ENCODE data around the gene CORO2B.
"Not testable (repeated sequence)": the region's sequence is repeated elsewhere in the genome, so short reads cannot be mapped to it uniquely, and the experiment has no call there.

Gene CORO2B

DNA sequence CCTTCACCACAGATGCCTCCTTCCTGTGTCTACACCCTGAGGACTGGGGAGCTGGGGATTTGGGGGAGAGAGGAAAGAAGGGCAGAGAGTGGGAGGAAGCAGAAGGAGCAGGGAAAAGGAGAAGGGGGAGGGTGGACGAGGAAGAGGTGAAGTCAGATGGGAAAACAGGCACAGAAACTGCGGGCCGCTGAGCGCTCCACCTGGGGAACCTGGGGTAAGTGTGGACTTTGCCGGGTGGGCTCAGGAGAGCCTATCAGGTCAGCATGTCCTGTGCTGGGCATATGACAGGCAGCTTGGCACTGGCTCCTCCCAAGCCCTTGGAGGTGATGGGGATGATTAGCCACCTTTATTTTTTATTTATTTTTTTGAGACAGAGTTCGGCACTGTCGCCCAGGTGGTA, 62.6 kb downstream of the CORO2B start:
- in situ Hi-C loops (cut with MboI; ENCODE audit: low sequenced_read_pairs), result no loop called here

GRCh38 chr15:68642491-68642845, 63.7 kb downstream of the CORO2B start:
- in situ Hi-C loops (cut with MboI; ENCODE audit: low sequenced_read_pairs), result no loop called here

GRCh38 chr15:68643216-68643830, 64.5 kb downstream of the CORO2B start:
- in situ Hi-C loops (cut with MboI; ENCODE audit: low sequenced_read_pairs), result no loop called here

DNA sequence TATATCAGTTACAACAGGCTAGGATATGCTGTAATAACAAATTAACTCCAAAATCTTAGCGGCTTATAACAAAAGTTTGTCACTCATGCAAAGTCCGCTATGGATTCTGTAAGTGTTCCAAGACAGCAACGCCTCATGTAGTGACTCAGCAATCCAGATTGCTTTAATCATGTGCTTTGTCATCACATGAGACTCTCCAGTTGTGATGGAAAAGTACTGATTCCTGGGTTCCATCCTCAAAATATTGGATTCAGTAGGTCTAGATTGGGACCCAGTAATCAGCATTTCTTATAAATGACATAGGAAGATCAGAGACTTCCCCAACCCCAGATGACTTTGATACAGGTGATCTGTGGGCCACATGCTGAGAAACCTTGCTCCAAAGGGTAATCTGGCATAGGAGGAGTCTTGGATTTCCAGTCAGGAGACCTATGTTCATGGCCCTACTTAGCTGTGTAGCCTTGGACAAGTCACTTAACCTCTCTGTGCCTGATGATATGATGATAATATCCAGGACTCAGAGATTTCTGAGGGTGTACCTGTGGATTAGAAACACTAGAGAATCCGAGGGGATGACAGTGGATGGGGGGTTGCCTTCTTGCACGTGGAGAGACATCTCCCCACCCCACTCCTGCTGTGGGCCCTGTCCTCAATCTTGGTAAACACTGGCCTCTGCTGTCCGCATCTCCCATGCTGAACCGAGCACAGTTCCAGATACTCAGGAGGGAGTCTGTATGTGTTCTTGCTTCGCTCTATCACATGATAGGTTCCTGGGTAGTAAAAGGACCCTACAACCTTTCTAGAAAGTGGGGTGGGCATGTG, 65.5 kb downstream of the CORO2B start:
- in situ Hi-C loops (cut with MboI; ENCODE audit: low sequenced_read_pairs), result no loop called here

GRCh38 chr15:68644996-68645395, 66.2 kb downstream of the CORO2B start:
- in situ Hi-C loops (cut with MboI; ENCODE audit: low sequenced_read_pairs), result no loop called here

DNA sequence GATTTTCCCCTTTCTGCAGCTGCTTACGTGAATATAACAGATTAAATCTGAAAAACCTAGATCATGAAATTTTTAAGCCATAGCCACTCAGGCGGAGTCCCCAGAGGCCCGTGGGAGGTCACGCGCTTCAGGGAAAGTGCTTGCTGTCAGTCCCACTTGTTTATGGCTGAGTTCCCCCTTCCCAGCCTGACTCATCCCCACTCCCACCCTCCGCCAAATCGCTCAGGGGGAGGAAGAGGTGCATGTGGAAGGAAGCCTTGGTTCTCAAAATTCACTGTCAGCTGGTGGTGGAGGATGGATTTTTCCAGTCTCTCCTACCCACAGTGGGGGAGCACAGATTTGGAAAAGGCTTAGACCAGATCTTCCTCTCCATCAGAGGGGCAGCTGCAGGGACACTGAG, 67.4 kb downstream of the CORO2B start:
- in situ Hi-C loops (cut with MboI; ENCODE audit: low sequenced_read_pairs), result no loop called here

- in situ Hi-C loops (cut with MboI; ENCODE audit: low sequenced_read_pairs), result no loop called here
These were observed 67.9 kb downstream of the CORO2B start for GRCh38 chr15:68646696-68647095.

DNA sequence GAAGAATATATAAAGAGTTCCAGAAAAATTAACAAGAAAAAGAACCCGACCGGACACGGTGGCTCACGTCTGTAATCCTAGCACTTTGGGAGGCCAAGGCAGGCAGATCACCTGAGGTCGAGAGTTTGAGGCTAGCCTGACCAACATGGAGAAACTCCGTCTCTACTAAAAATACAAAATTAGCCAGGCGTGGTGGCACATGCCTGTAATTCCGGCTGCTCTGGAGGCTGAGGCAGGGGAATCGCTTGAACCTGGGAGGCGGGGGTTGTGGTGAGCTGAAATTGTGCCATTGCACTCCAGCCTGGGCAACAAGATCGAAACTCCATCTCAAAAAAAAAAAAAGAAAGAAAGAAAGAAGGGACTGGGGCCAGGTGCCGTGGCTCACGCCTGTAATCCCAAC, 68.6 kb downstream of the CORO2B start:
- in situ Hi-C loops (cut with MboI; ENCODE audit: low sequenced_read_pairs), result not testable (repeated sequence)

DNA sequence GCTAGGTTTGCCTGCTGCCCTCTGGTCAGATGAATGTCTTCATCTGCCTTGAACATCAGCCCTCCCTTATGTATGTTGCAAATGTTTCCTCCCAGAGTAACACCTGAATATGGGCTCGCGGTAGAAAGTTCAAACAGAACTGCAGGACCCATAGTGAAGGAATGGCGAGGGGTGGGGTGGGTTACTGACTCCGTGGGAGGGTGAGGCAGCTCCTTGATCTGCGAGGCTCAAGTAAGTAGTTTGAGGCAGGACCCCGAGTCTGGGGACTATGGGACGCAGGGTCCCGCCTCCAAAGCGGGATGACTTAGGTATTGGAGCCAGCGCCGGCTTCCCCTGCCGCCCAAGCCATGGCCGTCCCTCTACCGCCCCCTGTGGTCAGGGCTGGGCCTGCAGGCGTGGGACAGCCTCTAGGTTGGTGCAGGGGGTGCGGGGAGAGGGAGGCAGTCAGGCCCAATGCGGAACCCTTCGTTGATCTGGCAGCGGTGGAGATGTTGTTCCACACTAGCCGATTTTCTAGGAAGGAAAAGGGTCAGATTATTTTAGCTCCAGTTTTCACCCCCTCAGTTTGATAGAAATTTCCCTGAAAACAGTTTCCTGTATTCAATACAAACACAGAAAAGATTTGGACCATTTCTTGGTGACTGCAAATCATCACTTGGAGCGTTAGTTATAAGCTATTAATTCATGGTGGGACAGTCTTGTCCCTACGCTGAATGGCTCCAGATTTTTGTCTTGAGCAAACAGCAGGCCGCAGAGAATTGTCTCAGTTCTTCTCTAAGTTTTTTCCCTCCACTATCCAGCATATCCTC, 72.3 kb downstream of the CORO2B start:
- in situ Hi-C loops (cut with MboI; ENCODE audit: low sequenced_read_pairs), result no loop called here

GRCh38 chr15:68651916-68652525, 73.2 kb downstream of the CORO2B start:
- in situ Hi-C loops (cut with MboI; ENCODE audit: low sequenced_read_pairs), result no loop called here

DNA sequence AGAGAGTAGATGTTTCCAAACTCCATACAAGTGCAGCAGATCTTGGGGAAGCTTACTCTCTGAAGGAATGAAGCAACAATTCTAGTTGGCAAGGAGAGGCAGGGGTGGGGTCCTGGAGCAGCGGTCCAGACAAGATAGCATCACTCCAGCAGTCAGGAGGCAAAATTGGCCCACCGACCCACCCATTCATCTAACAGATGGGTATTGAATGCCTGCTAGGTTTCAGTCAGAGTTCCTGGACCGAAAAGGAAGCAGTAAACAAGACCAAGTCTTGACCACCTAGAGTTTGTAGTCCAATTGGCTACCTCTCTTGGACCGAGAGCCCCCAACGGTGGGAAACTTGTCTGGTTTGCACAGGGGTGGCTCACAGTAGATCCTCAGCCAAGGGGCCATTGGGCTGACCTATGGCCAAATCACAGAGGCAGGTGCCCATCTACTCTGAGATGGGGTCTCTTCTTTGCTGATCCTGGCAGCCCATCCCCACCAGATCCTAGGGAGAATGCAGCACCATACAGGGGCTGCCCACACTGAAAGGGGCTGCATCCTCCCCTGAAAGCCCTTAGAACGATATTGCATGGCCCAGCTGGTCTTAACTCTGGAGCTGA, 74.3 kb downstream of the CORO2B start:
- in situ Hi-C loops (cut with MboI; ENCODE audit: low sequenced_read_pairs), result no loop called here

- in situ Hi-C loops (cut with MboI; ENCODE audit: low sequenced_read_pairs), result no loop called here
These were observed 75.0 kb downstream of the CORO2B start for GRCh38 chr15:68653801-68654200.

DNA sequence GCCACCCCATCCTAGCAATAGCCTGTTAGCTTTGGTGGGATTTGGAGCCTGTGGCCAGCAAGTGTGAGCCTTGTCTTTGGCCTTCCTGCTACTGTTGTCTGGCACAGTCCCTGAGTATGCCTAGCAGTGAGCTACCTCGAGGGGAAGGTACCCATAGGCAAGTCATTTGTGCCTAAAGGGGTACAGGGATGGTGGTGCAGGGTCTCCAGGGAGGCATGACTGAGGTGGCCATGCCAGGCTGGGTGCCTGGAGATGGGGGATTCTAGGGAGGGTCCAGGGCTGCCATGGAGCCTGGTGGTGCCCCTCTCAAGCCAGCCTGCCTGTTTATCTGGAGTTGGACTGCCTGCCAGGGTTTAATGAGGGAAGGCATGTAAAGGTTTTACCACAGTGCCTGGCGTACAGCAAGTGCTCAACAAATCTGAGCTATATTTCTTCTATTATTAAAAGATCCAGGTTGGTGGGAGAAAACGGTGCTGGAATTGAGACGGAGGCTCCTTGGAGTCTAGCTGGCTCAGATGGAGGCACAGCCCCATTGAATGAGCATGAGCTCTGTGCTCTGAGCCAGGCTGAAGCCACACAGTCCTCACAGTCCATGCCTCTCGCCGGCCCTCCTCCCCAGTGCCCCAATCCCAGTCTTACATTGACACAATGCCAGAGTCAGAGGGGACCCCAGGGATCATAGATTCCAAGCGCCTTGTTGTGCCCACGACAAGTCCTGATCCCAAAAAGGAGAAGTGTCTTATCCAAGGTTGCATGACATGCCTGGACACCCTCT, 76.2 kb downstream of the CORO2B start:
- in situ Hi-C loops (cut with MboI; ENCODE audit: low sequenced_read_pairs), result no loop called here

DNA sequence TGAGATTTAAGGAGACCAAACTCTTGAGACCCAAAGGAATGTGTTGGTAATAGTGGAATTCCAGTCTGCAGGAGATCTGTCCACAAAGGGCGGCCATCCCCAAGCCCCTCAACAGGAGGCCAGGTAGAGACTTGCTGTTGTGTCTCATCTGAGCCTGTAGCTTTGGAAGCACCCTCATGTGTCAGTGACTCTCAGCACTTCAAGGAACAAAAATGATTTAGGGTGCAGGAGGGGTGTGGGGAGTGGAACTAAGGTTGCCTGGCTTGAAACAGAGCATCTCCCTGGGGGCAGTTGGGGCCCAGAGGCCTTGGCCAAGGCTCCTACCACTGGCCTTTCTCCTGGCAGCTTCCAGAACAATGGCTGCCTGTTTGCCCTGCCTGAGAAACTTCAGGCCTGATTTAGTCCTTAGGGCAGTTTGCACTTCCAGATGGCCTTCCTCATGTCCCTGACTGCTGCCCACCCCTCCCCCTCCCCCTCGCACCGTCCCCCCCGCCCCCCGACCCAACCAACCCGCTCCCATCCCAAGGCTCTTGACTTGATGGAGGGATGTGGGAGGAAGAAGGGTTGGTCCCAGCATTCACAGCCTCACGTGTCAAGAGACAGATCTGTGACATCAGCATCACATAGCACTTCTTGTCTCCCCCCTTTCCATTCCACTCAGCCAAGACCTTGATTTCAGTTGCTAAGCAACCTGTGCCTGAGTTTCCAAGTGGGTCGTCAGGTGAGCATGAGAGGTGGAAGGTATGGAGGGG, 77.1 kb downstream of the CORO2B start:
- in situ Hi-C loops (cut with MboI; ENCODE audit: low sequenced_read_pairs), result no loop called here

- in situ Hi-C loops (cut with MboI; ENCODE audit: low sequenced_read_pairs), result no loop called here
These were observed 77.6 kb downstream of the CORO2B start for GRCh38 chr15:68656438-68656739.

DNA sequence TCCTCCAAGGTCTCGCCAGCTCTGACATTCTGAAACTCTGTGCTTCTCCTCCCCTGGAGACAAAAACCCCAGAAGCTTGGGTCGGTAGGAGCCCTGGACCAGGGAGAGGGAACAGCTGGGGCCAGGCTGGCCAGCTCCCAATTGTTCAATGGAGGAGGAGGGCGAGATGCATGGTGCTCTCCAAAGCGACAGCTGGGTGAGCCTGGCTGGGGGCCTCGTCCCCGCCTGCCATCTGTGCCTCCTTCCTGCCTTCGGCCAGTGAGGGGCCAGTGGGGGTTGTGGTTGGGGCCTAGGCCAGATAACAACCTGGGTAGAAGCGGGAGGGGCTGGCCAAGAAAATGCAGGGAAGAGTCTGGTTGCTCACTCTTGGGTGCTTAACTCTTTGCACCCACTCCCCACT, 79.4 kb downstream of the CORO2B start:
- in situ Hi-C loops (cut with MboI; ENCODE audit: low sequenced_read_pairs), result no loop called here

- in situ Hi-C loops (cut with MboI; ENCODE audit: low sequenced_read_pairs), result no loop called here
These were observed 80.0 kb downstream of the CORO2B start for GRCh38 chr15:68658641-68659358.

GRCh38 chr15:68663526-68663925, 84.7 kb downstream of the CORO2B start:
- in situ Hi-C loops (cut with MboI; ENCODE audit: low sequenced_read_pairs), result no loop called here
